Activated gamma-delta T cell (primary cell): ENCODE results near the gene HOXB9.
A peak's percentile ranks its signal among the peaks of the same experiment; 100 is the strongest.

Experiments
- DNase-seq: peaks from one replicate; lab custom pipeline; 2025; lab: John Stamatoyannopoulos, UW
- total RNA-seq, 2 donors: gene quantifications; one replicate each; lab custom pipeline; 2026; lab: John Stamatoyannopoulos, UW

HOXB9 gene
- total RNA-seq: 0.20 to 1.1 reads per million in 2 donors

DNA sequence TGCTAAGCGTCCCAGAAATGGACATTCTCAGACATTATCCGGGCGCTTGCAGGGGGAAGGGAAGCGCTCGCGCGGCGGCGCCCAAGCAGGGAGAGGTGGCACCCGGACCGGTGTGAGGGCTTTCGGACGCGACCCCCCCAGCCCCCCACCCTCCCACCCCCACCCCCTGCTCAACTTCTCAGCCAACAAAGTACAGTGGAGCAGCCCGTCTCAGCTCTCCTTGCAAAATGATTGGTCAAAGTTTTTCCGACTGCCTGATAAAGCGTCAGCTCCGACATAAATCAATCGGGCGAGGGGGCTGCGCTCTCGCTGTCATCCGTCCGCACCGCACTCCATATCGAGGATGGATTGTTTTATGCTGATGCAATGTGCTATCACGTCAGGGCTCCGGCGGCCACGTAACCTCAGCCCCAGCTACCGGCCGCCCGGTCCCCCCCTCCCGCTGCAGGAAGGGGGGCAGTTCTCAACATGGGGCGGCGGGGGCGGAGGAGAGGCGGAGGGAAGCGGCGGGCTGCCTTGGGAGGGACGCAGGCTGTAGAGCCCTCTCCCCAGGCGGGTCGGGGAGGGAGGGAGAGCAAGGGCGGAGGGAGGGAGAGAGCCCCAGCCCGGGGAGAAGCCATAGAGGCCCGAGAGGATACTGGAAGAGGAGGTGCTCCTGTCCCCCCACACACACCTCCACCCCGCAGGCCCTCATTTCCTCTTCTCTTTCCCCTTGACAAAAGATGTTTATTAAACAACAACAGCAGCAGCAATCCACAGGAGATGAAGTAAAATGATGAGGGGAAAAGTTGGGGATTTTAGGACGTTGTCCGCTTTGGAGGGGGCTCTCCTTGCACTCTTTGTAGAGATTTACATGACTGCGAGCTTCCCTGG is at the start of gene HOXB9:
Gene HOXB9, minus strand, starts transcription at position 114 of the 873 bp plus-strand sequence. Its CDS starts 89 bp downstream, at position 25.
- peak; percentile 43 for DNase-seq

GRCh38 chr17:48672340-48672739 is 46.2 kb upstream of the HOXB9 start:
- no peak for DNase-seq

- no peak for DNase-seq
Observed at GRCh38 chr17:48671697-48672171, 45.6 kb upstream of the HOXB9 start.

GRCh38 chr17:48663134-48663924 is 37.2 kb upstream of the HOXB9 start:
- no peak for DNase-seq

GRCh38 chr17:48655913-48656312 is 29.8 kb upstream of the HOXB9 start:
- no peak for DNase-seq

DNA sequence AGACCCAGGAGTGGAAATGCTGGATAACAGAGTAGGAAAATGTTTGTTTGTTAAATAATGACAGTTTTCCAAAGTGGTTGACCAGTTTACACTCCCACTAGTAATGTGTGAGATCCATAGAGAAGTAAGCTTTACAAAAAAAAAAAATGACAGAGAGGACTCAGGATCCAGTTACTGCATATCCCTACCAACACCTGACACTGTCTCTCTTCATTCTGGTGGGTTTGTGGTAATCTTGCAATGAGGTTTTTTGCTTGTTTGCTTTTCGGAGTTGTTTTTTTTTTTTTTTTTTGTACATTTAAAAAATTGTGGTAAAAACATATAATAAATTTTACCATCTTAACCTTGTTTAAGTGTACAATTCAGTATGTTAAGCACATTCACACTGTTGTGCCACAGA is 23.6 kb upstream of the HOXB9 start:
- no peak for DNase-seq

DNA sequence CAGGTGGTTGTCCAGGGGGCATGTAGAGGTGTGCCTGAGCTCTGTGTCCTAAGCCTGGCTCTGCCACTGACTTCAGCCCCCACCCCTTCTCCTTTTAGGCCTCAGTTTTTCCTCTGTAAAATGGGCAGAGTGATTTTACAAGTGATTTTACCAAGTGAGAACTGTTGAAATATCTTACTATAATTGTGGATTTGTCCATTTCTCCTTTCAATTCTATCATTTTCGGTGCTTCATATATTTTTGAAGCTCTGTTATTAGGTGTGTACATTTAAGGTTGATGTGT is 21.7 kb upstream of the HOXB9 start:
- DNase-seq: no peak

DNA sequence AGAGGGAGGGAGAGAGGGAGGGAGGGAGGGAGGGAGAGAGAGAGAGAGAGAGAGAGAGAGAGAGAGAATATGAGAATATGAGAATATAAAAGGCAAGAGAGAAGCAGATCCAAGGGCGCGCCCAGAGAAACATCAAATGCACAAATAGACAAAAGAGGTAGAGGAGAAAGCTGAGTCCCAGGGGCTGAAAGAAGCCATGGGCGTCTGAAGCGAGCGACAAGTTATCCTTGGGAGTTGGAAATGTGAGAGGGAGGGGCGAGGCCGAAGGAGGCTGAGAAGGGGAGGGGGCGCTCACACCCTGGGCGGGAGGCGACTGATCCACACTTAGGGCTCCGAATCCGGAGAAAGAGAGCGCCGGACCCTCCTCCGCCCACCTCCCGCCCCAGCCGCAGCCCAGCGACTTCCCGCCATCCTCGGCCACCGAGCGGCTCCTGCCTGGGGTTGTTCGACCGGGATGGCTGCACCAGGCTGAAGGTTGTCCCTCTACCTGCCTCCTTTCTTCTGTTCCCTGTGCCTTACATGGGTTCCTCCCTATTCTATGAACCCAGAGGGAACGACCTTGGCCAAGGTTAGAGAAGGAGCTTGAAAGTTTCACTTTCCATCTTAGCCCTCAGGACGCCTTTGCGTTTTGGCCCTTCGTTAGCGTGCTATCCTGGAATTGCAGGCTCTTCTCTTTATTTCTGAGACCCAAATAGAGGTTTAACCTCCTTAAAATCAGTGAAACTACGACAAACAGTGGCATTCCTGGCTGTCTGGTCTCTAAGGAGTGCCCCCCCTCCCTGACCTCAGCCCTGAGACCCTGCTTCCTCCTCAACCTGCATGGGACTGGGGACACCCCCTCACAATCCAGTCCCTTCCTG is 21.2 kb upstream of the HOXB9 start:
- no peak for DNase-seq

DNA sequence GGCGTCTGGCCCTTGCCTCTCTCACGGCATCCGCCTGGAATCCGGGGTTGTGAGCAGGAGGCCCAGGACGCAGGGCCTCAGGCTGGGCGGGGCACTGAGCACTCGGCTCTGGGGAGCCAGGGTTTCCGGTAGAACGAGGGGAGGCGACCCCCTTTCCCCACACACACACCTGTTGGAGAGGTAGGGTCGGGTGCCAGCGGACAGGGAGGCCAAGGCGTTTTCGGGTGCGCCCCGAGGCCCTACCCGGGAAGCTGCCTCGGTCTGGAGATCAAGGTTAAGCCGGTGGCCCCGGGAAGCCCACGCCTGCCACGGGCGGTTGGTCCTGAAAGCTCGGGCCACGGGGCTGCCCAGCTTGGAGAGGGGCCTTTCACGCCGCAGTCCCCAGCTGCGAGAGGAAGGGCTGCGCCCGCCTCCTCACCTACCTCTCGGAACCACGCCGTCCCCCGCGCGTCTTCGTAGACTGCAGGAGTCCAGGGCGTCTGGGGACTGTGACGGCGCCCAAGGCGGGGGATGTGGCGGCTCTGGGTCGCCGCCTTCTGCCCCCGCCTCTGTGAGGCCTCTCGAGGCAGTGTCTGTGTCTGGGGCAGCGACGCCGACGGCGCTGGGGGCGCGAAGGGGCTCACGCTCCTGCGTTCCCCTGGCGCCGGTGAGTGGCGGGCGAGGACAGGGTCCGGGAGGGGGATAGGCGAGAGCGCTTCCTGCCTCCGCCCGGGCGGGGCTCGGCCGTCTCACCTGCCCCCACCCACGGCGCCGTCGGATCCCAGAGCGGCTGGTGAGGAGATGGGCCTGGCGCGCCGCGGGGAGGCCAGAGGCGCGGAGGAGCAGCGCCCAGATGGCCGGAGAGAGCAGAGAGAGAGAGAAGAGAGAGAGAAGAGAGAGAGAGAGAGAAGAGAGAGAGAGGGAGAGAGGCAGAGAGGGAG is 20.3 kb upstream of the HOXB9 start:
- peak; percentile 36 for DNase-seq

- DNase-seq: no peak
Observed at GRCh38 chr17:48645639-48646182, 19.6 kb upstream of the HOXB9 start.

DNA sequence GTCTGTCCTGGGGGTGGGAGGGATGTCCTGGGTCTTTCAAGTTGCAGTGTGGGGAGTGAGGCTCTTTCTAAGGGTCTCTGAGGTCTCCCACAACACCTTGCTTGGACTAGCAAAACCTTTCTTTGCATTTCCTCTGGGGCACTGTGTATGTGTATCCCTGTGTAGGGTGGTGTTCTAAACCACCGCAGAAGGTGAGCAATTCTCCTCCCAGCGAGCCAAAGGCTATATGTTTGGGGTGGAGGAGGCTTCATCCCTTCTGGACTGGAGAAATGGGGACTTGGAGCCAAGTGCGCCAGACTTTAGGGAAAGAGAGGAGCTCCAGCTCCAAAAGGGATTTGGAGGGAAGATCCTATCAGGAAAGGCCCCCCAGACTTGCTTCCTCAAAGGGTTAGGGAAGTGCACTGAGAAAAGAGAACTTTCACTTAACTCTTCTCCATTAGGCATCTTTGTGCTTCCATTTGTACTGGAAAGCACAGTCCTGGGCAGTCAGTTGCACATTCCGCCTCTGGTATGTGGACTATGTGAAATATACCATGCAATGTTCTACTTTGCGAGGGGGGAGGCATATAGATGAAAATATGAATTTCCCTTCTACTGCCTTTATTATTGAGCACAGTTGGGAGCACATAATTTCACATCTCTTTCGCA is 18.9 kb upstream of the HOXB9 start:
- no peak for DNase-seq

DNA sequence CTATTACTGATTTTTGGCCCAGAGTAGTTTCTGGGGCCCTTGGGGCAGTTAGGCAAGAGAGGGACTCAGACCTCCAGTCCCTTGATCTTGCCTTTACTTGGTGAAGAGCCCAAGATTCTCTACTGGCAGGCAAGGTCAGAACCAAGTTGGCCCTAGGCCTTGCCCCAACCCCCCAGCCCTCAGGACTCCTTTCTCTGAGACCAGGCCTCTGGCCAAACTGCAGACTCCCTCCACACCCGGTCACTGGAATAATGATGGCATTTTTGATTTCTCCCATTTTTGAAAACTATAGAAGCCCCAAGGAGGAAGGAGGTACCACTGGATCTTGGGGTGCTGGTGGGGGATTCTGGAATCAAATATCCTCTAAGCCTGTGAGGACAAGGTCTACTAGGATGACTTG is 18.0 kb upstream of the HOXB9 start:
- no peak for DNase-seq

DNA sequence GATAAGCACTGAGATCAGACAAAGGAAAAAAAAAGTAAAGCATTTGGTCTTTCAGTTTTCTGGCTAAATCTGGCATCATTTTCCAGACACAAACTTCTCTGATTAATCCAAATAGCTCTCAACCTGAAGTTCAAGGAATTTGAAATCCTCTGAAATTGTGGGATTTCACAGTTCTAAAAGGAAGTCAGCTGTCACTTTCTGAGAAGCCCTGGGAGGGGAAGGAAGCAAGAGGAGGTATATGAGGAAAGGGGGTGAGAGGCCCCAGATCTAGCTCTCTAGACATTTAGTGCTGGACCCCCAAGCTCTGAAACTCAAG is 17.5 kb upstream of the HOXB9 start:
- DNase-seq: no peak

DNA sequence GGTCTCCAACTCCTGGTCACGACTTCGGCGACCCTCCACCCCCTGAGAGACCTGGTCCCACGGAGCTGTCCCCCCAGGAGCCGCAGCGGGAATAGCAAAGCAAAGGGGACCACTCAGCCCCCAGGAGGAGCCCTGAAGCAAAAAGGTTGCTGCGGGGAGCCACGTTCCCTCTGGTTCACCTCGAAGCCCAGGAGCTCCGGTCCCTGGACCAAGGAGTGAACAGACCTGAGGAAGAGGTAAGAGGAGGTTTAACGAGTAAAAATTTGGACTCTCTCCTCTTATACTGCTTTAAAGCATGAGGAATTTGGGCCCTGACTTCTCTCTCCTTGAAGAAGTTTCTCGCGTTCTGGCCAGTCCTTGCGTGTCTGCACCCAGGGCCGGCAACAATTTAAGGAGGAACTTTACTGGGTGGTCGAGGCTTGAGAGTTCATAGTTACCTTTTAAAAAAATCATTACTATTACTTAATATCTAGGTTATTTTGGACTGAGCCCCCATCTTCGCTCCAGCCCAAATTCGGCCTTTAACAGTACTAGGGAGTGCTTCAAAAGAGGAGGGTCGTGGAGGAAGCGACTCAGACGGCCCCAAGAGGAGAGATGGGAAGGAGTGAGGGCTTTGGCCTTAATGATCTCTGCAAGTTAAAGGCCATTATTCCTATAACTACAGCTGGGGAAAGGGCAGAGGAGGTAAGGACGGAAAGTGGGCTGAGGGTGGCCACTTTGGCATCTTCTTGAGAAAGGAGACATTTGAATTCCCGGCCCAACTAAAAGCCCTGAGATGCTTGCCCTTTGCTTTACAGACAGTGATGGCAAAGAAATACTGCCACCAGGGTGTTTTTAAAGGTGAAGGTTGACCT is 16.9 kb upstream of the HOXB9 start:
- DNase-seq: no peak

DNA sequence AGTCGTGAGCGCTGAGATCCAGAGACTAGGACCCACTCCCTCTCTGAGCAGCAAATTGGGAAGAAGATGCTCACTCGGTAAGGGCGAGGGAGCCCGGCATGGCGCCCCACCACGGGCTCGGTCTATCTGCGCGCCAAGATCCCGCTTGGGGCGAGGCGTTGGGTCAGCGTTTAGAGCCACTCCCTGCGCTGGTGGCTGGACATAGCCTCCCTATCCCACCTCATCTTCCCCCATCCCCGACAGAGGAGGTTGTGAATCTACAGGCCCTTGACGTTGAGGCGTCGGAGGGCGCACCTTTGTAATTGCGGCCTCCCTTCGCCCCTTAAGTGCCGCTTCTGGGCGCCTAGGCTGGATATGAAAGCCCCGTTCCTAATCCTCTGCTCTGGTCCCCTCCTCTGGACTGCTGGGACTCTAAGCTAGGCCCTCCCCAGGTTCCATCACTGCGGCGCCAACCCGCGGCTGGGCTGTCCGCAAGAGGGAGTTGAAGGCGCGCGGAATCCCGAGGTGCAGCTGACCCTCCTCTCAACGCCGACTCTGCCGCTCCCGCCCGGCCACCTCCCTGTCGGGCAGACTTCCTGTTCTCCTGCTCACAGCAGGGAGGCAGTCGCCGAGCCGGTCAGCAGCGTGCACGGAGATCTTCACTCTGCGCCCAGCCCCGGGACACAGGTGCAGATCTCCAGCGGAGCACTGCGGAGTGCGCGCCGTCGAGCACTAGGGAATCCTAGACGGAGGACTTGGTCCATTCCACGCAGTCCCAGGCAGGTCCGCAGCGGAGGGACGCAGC is 16.1 kb upstream of the HOXB9 start:
- DNase-seq: no peak

DNA sequence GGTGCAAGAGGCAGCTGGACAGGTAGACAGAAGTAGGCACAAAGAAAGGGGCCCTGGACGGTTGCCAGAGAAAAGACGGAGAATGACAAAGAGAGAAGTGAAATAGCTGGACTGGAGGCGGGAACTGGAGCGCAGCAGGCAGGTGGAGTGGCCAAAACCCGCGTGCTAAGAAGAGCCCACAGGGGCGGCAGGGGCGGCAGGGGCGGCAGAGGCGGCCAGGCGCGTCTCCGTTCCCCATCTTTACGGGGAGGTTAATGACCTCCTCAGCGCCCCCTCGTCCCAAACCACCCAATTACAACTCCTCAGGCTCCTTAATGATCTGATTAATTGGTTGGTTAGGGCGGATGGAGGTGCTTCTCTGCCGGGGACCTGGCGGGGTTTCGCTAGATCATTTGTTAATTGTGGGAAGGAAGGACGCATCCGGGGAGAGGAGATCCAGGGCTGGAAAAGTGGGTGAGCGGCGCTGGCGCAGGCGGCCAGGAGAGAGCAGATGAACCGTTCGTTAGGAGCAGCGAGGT is 15.4 kb upstream of the HOXB9 start:
- DNase-seq: no peak

GRCh38 chr17:48640858-48641180 is 14.7 kb upstream of the HOXB9 start:
- DNase-seq: no peak
